Fibroblast of skin of left biceps (primary cell): ENCODE data around the gene TMEM182.

ENCODE experiments used
- DNase-seq, 2 experiments: peaks; one replicate each; pipeline ENCODE4 v3.0.0-alpha.2; 2013; ENCODE audit warnings: low read depth in 2 of 2

The TMEM182 gene

GRCh38 chr2:102761763-102762162, at the start of gene TMEM182:
TSS of gene TMEM182 (plus strand) at chr2:102762031. CDS start at chr2:102762218, 187 bp downstream.
- no peak for DNase-seq

- DNase-seq, result peak in 1 of 2 experiments; percentile 13
These were observed 44.4 kb upstream of the TMEM182 start for GRCh38 chr2:102717308-102718018.

- no peak for DNase-seq
These were observed 43.2 kb upstream of the TMEM182 start for GRCh38 chr2:102718387-102719316.

GRCh38 chr2:102724016-102724490, 37.8 kb upstream of the TMEM182 start:
- DNase-seq, result no peak

GRCh38 chr2:102724553-102724952, 37.3 kb upstream of the TMEM182 start:
- DNase-seq, result no peak

- no peak for DNase-seq
These were observed 35.4 kb upstream of the TMEM182 start for GRCh38 chr2:102726128-102727087.

GRCh38 chr2:102735416-102736109, 26.3 kb upstream of the TMEM182 start:
- no peak for DNase-seq

- no peak for DNase-seq
These were observed 25.8 kb upstream of the TMEM182 start for GRCh38 chr2:102736110-102736409.

GRCh38 chr2:102736410-102737409, 25.1 kb upstream of the TMEM182 start:
- DNase-seq, result no peak

- DNase-seq, result no peak
These were observed 24.4 kb upstream of the TMEM182 start for GRCh38 chr2:102737431-102737830.

GRCh38 chr2:102743259-102743658, 18.6 kb upstream of the TMEM182 start:
- DNase-seq, result no peak

GRCh38 chr2:102748107-102748506, 13.7 kb upstream of the TMEM182 start:
- no peak for DNase-seq

- DNase-seq, result no peak
These were observed 11.9 kb upstream of the TMEM182 start for GRCh38 chr2:102749938-102750337.

- DNase-seq, result peak in 1 of 2 experiments; percentile 24
These were observed 8.2 kb upstream of the TMEM182 start for GRCh38 chr2:102753563-102754159.

GRCh38 chr2:102754456-102755145, 7.2 kb upstream of the TMEM182 start:
- no peak for DNase-seq

- DNase-seq, result no peak
These were observed 6.5 kb upstream of the TMEM182 start for GRCh38 chr2:102755284-102755683.

- DNase-seq, result no peak
These were observed 3.4 kb upstream of the TMEM182 start for GRCh38 chr2:102758439-102758838.

GRCh38 chr2:102764083-102764482, 2.3 kb downstream of the TMEM182 start:
- DNase-seq, result no peak

- no peak for DNase-seq
These were observed 3.2 kb downstream of the TMEM182 start for GRCh38 chr2:102765061-102765460.
